K562 (cell line): ENCODE results near the gene MAP1LC3B.

Source experiments
- BHLHE40 ChIP-seq: IDR thresholded peaks from 2 replicates; pipeline ENCODE4 v1.6.1; 2011; ENCODE audit warnings: low read length, improper control_type of control experiment
- CTCF ChIP-seq, 3 experiments: IDR thresholded peaks in 2 of 3; conservative IDR thresholded peaks in 1 of 3; 2 replicates each; pipeline ENCODE4 v1.5.1; 2011 to 2012; ENCODE audit warnings: low read length in 3 of 3, mild to moderate bottlenecking in 3 of 3, control low read depth in 2 of 3, improper control_type of control experiment in 1 of 3, inconsistent platforms in 1 of 3, low read depth in 1 of 3, mixed read lengths in 1 of 3, moderate library complexity in 1 of 3; ENCODE audit not compliant: insufficient read depth in 2 of 3
- E2F1 ChIP-seq: sonication (generic); formaldehyde crosslinking; IDR thresholded peaks from 2 replicates; pipeline ENCODE4 v1.8.1; 2023; ENCODE audit warnings: mild to moderate bottlenecking, missing genetic modification reagents, moderate library complexity
- HNRNPUL1 ChIP-seq: fragments of 200-400 bp; formaldehyde crosslinking; IDR thresholded peaks from 2 replicates; pipeline ENCODE4 v1.6.1; 2017; ENCODE audit warnings: low read length
- NR3C1 ChIP-seq: sonication (generic); formaldehyde crosslinking; IDR thresholded peaks from 2 replicates; pipeline ENCODE4 v1.8.1; 2022; ENCODE audit warnings: missing genetic modification reagents
- RNF2 ChIP-seq: sonication (generic); IDR thresholded peaks from 2 replicates; pipeline ENCODE4 v1.6.1; 2016
- TCF3 ChIP-seq: sonication (generic); formaldehyde crosslinking; IDR thresholded peaks from 2 replicates; pipeline ENCODE4 v1.4.0; 2020; ENCODE audit warnings: mild to moderate bottlenecking, missing genetic modification reagents
- ZEB2 ChIP-seq: fragments of 450-650 bp; IDR thresholded peaks from 2 replicates; pipeline ENCODE4 v1.6.1; 2016
- ZNF76 ChIP-seq: fragments of 250-450 bp; sonication (Bioruptor Pico); IDR thresholded peaks from 2 replicates; pipeline ENCODE4 v1.4.0; 2020; ENCODE audit warnings: mild to moderate bottlenecking, moderate library complexity, borderline replicate concordance
- ZNF780A ChIP-seq: fragments of 250-450 bp; sonication (Bioruptor Pico); IDR thresholded peaks from 2 replicates; pipeline ENCODE4 v1.5.0; 2021; ENCODE audit warnings: mild to moderate bottlenecking

- TF ChIP-seq E2F1 (CRISPR knock-in tag) (no peak), BHLHE40 (no peak), ZEB2 (no peak), NR3C1 (CRISPR knock-in tag) (no peak), HNRNPUL1 (no peak), CTCF (IDR thresholded peaks at IDR 0.05 in 2 of 3, conservative IDR thresholded peaks at IDR 0.05 in 1 of 3; ENCODE audit: insufficient read depth in 2 of 3, low read depth in 1 of 3, low read length in 3 of 3) (no peak), ZNF780A (CRISPR knock-in tag) (no peak), RNF2 (no peak), TCF3 (CRISPR knock-in tag) (no peak), ZNF76 (CRISPR knock-in tag) (no peak)
Measured at GRCh38 chr16:87441886-87442580, 49.9 kb downstream of the MAP1LC3B start.
